ENCODE results near the gene MTX1. TPM values are rescaled to one million over a fixed set of nuclear protein-coding genes. Genes with fewer than 3 reads are reported as not detected.

Gene MTX1, protein sequence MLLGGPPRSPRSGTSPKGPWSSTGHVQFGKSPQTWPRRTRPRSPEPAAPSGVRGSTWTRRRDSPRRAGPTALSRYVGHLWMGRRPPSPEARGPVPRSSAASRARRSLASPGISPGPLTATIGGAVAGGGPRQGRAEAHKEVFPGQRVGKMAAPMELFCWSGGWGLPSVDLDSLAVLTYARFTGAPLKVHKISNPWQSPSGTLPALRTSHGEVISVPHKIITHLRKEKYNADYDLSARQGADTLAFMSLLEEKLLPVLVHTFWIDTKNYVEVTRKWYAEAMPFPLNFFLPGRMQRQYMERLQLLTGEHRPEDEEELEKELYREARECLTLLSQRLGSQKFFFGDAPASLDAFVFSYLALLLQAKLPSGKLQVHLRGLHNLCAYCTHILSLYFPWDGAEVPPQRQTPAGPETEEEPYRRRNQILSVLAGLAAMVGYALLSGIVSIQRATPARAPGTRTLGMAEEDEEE
- total RNA-seq (2022; extraction: Qiagen RNA extraction; ENCODE audit: low read depth), result 67.2 to 74.0 TPM (median 72.4 TPM) in 5 replicates

DNA sequence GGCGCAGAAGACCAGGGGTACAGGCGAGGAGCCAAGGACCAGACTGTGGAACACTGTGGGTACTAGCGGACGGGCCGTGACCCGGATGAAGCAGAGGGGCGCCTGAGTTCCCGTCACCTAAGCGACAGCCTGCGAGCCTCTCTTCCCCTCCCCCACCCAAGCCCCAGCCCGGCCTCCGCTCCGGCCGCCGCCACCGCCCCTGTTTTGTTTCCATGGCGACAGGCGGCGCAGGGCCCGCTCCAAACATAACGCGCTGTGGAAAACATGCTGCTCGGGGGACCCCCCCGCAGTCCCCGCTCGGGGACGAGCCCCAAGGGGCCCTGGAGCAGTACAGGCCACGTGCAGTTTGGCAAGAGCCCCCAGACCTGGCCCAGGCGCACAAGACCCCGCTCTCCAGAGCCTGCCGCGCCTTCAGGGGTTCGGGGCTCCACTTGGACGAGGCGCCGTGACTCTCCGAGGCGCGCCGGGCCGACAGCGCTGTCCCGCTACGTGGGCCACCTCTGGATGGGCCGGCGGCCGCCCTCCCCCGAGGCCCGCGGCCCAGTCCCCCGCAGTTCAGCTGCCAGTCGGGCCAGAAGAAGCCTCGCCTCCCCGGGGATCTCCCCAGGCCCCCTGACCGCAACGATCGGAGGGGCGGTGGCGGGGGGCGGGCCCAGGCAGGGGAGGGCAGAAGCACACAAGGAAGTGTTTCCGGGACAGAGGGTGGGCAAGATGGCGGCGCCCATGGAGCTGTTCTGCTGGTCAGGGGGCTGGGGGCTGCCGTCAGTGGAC is at the start of gene MTX1:
Gene MTX1, plus strand, starts transcription at position 155 of the 771 bp plus-strand sequence. Its CDS starts 110 bp downstream, at position 265.

GRCh38 chr1:155172732-155173477 is 35.6 kb upstream of the MTX1 start, which contains the start of gene KRTCAP2:
Gene KRTCAP2, minus strand, starts transcription at chr1:155173304. Its CDS starts 80 bp downstream, at chr1:155173224.

DNA sequence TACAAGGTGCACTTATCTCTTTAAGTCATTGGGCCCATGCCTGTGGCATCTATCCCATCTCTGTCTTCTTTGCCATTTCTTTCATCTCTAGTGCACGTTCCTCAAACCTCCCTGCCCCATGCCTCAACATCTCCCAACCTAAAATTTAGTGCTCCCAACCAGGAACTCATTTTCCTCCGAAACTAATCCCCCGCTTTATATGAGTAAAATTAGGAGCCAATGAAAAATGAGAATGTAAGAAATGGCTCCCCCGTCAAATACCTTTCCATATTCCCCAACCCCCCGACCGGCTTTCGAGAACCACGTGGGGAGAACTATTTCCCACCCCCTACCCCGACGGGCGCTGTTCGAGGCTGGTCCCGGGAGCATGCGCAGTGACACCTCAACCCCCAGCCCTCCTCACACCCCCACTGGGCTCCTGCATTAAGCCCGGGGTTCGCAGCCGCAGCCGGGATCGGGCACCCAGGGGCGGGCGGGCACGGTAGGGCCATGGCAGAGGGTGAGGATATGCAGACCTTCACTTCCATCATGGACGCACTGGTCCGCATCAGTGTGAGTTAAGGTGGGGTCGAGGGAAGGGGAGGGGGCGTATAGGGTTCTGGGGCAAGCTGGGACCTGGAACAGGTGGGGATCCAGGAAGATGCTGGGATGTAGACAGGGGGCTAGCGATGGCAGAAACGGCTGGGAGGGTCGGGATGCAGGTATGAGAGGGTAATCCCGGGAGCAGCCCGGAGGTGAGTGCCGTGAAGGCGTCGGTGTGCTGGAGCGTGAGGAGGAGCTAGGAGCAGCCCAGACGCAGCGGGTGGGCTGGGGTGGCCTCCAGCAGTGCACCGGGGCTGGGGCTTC is 34.8 kb upstream of the MTX1 start, which contains the start of gene TRIM46:
Gene TRIM46, plus strand, starts transcription at position 372 of the 846 bp plus-strand sequence. Its CDS starts 118 bp downstream, at position 490.

DNA sequence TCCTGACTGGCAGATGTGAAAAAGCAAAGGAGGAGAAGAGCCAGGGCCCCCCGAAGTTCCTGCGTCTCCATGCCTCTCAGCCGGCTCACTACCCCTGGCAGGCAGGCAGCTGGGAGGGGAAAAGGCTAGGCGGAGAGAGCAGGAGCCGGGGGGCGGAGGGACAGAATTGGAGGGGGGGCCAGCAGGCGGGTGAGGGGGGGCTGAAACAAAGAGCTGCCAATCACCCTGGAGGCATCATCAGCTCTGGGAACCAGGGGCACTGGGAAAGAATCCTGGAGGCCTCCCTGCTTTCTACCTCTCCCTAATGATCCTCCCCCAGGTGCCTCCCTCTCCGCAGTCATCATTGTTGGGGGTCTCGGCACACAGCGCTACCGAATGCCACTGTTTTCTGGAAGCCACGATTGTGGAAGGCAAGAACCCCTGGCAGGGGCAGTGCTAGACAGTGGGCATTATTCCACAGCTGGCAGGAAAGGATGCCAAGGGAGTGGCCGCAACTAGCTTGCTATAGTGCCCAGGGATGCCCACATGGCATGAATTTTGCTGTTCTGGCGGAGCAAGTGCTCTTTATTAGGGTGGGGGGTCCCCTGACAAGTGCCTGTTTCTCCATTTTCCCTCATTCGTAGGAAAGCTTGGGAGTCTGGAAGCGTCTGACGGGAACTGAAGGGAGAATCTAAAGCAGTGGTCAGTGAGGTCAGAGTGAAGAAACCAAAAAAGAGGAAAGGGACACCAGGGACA is 522 bp upstream of the MTX1 start, which contains the start of gene THBS3:
Gene THBS3, minus strand, starts transcription at position 92 of the 735 bp plus-strand sequence. Its CDS starts 21 bp downstream, at position 71.

DNA sequence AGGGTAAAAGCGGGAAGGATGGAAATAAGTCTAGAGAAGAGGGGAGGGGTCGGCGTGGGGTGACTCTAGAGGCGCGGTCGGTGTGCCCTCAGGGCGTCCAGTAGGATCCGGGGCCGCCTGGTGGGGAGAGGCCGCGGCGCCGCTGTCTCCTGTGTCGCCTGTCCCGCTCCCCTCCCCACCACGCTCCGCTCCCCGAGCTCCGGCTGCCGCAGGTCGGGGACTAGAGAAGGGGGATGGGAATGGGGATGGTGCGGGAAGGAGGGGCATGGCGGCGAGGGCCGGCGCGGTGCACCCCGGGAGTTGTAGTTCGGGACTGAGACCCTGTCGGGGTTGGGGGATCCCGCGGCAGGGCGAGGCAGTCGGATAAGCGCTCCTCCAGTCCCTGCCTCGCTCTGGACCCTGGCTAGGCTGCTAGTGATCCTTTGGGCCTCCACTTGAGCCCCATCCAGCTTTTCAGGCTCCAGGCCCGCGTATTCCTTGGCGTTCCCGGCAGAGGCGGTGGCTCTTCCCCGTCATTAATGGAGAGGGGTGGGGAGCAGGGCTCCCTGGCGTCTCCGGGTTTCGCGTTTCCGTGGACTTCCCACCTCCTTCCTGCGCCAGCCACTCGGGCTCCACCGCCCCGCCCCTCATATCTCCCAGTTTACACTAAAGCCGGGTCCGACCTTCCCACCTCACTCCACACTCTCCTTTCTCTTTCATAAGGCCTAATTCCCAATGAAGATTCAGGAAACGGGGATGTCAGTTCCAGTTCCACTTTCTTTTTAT is 46.9 kb downstream of the MTX1 start, which contains the start of gene ENTREP3:
Gene ENTREP3, minus strand, starts transcription at position 241 of the 765 bp plus-strand sequence. CDS start 606 bp downstream, outside the sequence.

DNA sequence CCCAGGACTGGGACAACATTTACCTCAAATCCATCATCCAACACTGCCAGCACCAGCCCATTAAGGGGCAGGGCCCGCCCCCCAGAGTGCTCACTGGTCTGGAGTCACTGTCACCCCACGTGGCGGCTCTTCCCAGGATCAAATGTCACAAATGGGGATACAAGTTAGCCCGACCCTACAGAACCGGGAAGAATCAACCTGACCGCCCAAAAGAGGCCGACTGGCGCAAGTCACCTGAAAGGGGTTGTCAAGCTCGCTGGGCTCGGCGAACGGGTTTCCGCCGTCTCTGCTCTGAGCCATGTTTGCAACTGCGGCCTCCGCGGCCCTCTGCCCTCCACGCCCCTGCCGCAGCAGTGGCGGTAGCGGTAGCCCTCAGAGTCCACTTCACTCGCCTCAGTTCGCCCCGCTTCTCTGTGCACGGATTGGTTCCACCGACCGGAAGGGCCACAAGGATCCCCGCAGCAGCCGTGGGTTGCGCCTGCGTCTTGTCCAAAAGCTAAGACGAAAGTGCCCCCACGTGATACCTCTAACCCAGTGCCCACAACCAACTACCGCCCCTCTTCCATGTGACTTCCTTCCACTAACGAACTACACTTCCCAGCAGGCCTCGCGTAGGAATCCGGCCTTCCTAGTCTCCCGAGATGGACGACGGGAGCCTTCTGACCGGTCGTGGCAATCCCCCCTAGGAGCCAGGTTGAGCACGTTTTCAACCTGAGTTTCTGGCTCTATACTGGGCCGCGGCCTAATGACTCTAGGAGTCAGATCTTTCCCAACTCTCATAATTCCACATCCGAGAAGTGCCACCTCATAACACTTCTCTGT is 53.6 kb downstream of the MTX1 start, which contains the start of gene SCAMP3:
Gene SCAMP3, minus strand, starts transcription at position 509 of the 822 bp plus-strand sequence. Its CDS starts 209 bp downstream, at position 300.

Other genes with a start within 250 kb of the MTX1 start
- gene PYGO2, start 246.9 kb upstream of the MTX1 start, total RNA-seq (2022; extraction: Qiagen RNA extraction; ENCODE audit: low read depth), result 22.8 to 24.9 TPM (median 23.9 TPM) in 5 replicates
- 136 to 154 TPM (median 140 TPM) in 5 replicates for gene SHC1, start 237.9 kb upstream of the MTX1 start, total RNA-seq (2022; extraction: Qiagen RNA extraction; ENCODE audit: low read depth)
- gene CKS1B, start 234.0 kb upstream of the MTX1 start, total RNA-seq (2022; extraction: Qiagen RNA extraction; ENCODE audit: low read depth), result 328 to 363 TPM (median 338 TPM) in 5 replicates
- gene FLAD1, start 225.4 kb upstream of the MTX1 start, total RNA-seq (2022; extraction: Qiagen RNA extraction; ENCODE audit: low read depth), result 40.1 to 46.0 TPM (median 41.6 TPM) in 5 replicates
- not detected in 5 replicates for gene LENEP, start 215.1 kb upstream of the MTX1 start, total RNA-seq (2022; extraction: Qiagen RNA extraction; ENCODE audit: low read depth)
- 19.7 to 26.6 TPM (median 25.9 TPM) in 5 replicates for gene ZBTB7B, start 205.9 kb upstream of the MTX1 start, total RNA-seq (2022; extraction: Qiagen RNA extraction; ENCODE audit: low read depth)
- gene DCST2, start 174.9 kb upstream of the MTX1 start, total RNA-seq (2022; extraction: Qiagen RNA extraction; ENCODE audit: low read depth), result 0.22 to 0.72 TPM (median 0.46 TPM) in 5 replicates
- gene DCST1, start 174.9 kb upstream of the MTX1 start, total RNA-seq (2022; extraction: Qiagen RNA extraction; ENCODE audit: low read depth), result not detected in 5 replicates
- gene ADAM15, start 157.4 kb upstream of the MTX1 start, total RNA-seq (2022; extraction: Qiagen RNA extraction; ENCODE audit: low read depth), result 64.6 to 76.9 TPM (median 67.8 TPM) in 5 replicates
- gene EFNA4, start 145.0 kb upstream of the MTX1 start, total RNA-seq (2022; extraction: Qiagen RNA extraction; ENCODE audit: low read depth), result 7.3 to 9.0 TPM (median 8.4 TPM) in 5 replicates
- gene EFNA3, start 129.9 kb upstream of the MTX1 start, total RNA-seq (2022; extraction: Qiagen RNA extraction; ENCODE audit: low read depth), result 3.7 to 5.6 TPM (median 4.2 TPM) in 5 replicates
- 30.6 to 50.0 TPM (median 37.3 TPM) in 5 replicates for gene EFNA1, start 80.8 kb upstream of the MTX1 start, total RNA-seq (2022; extraction: Qiagen RNA extraction; ENCODE audit: low read depth)
- 34.2 to 39.1 TPM (median 35.5 TPM) in 5 replicates for gene SLC50A1, start 72.8 kb upstream of the MTX1 start, total RNA-seq (2022; extraction: Qiagen RNA extraction; ENCODE audit: low read depth)
- 78.1 to 102 TPM (median 91.3 TPM) in 5 replicates for gene DPM3, start 68.2 kb upstream of the MTX1 start, total RNA-seq (2022; extraction: Qiagen RNA extraction; ENCODE audit: low read depth)
- gene KRTCAP2, start 35.4 kb upstream of the MTX1 start, total RNA-seq (2022; extraction: Qiagen RNA extraction; ENCODE audit: low read depth), result 226 to 250 TPM (median 230 TPM) in 5 replicates
- 1.3 to 1.8 TPM (median 1.4 TPM) in 5 replicates for gene TRIM46, start 34.8 kb upstream of the MTX1 start, total RNA-seq (2022; extraction: Qiagen RNA extraction; ENCODE audit: low read depth)
- 7.5 to 9.9 TPM (median 9.4 TPM) in 5 replicates for gene THBS3, start 798 bp upstream of the MTX1 start, total RNA-seq (2022; extraction: Qiagen RNA extraction; ENCODE audit: low read depth)
- gene ENTREP3, start 46.8 kb downstream of the MTX1 start, total RNA-seq (2022; extraction: Qiagen RNA extraction; ENCODE audit: low read depth), result 28.1 to 40.5 TPM (median 34.2 TPM) in 5 replicates
- gene SCAMP3, start 53.7 kb downstream of the MTX1 start, total RNA-seq (2022; extraction: Qiagen RNA extraction; ENCODE audit: low read depth), result 105 to 133 TPM (median 125 TPM) in 5 replicates
- gene CLK2, start 64.8 kb downstream of the MTX1 start, total RNA-seq (2022; extraction: Qiagen RNA extraction; ENCODE audit: low read depth), result 18.1 to 31.1 TPM (median 29.0 TPM) in 5 replicates
- gene HCN3, start 68.8 kb downstream of the MTX1 start, total RNA-seq (2022; extraction: Qiagen RNA extraction; ENCODE audit: low read depth), result 3.0 to 5.4 TPM (median 5.3 TPM) in 5 replicates
- gene PKLR, start 92.7 kb downstream of the MTX1 start, total RNA-seq (2022; extraction: Qiagen RNA extraction; ENCODE audit: low read depth), result 0.03 TPM in 1 of 5 replicates, not detected in the others
- 161 to 196 TPM (median 162 TPM) in 5 replicates for gene FDPS, start 100.2 kb downstream of the MTX1 start, total RNA-seq (2022; extraction: Qiagen RNA extraction; ENCODE audit: low read depth)
- gene RUSC1, start 112.2 kb downstream of the MTX1 start, total RNA-seq (2022; extraction: Qiagen RNA extraction; ENCODE audit: low read depth), result 42.4 to 52.9 TPM (median 48.9 TPM) in 5 replicates